NCI-H524 treated with DMSO at 0.1 percent for 48 hours (cell line): ENCODE results near the gene RASA2.
"Not testable (repeated sequence)": the region's sequence is repeated elsewhere in the genome, so short reads cannot be mapped to it uniquely, and the experiment has no call there.

Source experiments
- DNase-seq: peaks from one replicate; lab custom pipeline; 2025; lab: John Stamatoyannopoulos, UW

The RASA2 gene

DNA sequence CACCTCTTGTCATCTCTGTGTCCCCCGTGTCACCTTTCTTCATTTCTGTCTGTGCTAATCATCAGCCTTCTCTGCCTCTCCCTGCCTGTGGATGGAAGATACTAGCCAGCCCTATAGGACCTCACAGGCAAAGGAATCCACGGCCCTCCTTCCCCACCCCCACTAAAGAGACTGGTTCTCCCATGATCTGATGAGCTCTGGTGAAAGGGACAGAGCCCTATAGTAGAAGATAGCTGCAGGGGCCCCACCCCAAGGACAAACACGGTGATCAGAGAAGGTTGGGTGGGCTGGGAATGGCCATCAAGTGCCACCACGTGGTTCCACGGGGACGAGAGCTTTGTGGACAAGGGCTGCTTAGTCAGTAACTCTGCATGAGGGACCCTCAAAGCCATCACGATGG is 27.8 kb upstream of the RASA2 start:
- no peak for DNase-seq

DNA sequence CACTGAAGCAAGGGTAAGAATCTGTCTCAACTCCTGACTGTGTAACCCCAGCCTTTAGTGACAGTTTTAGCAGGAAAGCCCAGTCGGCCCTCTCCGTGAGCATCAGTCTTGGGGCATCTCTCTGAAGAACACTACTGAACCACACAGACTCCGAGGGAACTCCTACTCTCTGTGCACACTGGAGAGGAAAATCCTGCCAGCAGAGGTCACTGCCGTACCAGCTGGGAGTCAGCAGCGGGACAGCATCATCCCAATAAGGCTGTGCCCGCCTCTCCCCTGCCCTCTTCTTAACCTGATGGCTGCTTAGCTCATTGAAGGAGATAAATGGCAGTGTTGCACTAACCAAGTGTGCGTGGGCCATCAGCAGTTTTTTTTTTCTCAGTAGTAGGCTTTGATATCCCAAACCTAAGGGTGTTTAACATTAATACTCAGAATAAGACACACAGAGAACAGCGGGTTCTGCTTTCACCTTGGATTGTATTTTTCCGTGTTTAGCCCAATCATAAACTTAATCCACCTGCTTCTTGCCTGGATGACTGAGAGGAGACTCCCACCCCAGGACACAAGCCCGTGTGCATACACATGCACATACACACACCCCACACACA is 26.6 kb upstream of the RASA2 start:
- DNase-seq: peak; percentile 8

- no peak for DNase-seq
Observed at GRCh38 chr3:141462176-141462859, 24.5 kb upstream of the RASA2 start.

DNA sequence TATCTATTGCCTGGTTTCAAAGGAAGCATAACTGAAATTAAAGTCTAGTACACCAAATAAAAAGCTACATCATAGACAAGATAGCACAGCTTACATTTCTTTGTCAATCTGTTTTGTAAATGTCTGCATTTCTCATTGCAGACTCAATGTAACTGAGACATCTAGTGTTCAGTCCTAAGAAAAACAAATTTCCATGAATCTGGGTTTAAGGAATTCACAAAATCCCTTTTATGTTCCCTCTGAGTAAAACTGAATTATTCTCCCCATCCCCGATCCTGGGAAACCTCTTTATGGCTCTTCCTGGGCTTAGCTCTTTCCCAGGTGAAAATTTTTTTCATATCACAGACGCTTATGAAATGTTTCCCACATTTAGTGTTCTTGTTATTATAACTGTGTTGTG is 21.6 kb upstream of the RASA2 start:
- no peak for DNase-seq

GRCh38 chr3:141466633-141467169 is 20.1 kb upstream of the RASA2 start:
- DNase-seq: no peak

DNA sequence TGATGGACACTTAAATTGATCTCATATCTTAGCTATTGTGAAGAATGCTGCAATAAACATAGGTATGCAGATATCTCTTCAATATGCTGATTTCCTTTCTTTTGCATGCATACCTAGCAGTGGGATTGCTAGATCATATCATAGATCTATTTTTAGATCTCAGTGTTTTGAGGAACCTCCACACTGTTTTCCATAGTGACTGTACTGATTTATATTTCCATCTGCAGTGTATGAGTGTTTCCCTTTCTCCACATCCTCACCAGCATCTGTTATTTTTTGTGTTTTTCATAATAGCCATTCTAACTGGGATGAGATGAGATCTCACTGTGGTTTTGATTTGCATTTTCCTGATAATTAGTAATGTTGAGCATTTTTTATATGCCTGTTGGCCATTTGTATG is 17.1 kb upstream of the RASA2 start:
- DNase-seq: no peak

GRCh38 chr3:141471160-141471559 is 15.7 kb upstream of the RASA2 start:
- no peak for DNase-seq

DNA sequence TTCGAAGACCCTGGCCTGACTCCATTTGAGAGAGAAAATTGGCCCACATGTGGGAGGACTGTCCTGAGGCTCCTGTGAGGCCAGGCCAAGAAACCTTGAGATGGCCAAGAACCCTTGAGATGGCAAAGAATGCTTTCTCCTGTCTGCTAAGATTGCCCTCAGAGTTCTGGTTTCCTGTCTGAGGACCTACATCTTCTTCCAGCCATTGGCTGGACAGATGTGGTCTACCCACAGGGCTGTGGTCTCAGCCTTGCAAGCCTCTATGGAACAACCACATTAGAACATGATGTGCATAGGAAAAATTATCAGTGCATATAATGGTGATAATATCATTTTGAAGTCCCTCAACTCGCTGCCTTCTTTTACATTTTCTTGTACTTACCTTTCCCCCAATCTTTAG is 10.8 kb upstream of the RASA2 start:
- DNase-seq: no peak

DNA sequence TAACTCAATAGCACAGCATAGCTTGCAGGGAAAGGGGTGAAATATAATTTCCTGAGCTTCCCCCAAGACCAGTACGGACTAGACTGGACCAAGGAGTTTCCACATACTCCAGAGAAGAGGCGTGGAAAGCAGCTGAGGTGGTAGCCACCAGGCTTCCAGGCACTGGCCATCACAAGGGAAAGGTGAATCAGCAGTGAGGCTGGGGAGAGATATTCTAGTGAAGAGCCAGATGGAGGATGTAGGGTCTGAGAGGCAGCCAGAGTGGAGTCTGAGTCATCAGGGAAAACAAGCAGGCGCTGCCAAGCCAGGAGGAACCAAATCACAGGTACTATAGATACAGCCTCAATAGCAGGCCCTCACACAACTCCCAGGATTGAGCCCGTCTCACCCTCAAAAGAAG is 9.6 kb upstream of the RASA2 start:
- DNase-seq: no peak

DNA sequence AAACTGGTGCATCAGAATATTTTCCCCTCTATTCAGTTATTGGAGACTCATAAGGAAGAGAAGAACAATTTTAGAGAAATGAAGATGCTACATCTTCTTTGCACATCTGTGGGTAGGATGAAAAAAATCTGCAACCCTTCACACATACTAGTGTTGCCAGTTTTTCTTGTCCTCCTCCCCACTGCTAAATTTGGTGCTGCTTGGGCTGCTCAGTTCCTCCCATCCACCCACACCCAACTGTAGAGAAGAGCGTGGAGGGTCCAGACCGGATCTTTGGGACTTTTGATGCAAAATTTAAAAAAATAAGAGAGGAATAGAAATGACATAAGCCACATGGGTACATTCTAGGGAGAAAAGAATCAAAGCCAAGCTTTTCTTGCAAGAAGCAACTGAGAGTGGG is 8.7 kb upstream of the RASA2 start:
- no peak for DNase-seq

DNA sequence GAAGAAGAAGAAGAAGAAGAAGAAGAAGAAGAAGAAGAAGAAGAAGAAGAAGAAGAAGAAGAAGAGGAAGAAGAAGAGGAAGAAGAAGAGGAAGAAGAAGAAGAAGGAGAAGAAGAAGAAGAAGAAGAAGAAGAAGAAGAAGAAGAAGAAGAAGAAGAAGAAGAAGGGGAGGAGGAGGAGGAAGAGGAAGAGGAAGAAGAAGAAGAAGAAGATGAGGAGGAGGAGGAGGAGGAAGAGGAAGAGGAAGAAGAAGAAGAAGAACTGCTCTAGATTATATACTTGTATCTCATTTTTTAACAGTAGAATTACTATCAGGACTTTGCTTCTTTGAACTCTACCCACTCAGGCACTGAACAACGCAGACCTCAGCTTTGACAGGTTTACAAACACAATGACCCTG is 8.0 kb upstream of the RASA2 start:
- not testable (repeated sequence) for DNase-seq

GRCh38 chr3:141482245-141482922 is 4.4 kb upstream of the RASA2 start:
- no peak for DNase-seq

DNA sequence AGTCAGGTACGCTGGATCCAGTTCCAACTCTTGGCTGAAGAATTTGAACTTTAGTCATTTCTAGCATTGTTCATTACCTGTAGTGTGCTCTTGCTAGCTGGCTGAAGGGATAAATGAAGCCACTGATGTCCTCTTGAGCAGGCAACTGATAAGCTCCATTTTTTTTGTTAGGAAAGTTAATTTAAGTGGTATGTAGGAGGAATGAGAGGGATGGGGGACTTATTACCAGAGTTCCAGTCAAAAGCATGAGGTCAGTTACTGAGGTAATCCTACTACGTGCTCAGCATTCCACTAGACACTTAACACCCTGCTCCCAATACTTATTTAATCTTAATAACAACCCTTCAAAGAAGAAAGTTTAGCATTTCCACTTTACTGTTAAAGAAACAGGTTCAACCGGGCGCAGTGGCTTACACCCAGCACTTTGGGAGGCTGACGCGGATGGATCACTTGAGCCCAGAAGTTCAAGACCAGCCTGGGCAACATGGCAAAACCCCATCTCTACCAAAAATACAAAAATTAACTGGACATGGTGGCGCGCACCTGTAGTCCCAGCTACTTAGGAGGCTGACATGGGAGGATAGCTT is 2.0 kb upstream of the RASA2 start:
- no peak for DNase-seq

GRCh38 chr3:141485641-141486495 is 959 bp upstream of the RASA2 start:
- no peak for DNase-seq

DNA sequence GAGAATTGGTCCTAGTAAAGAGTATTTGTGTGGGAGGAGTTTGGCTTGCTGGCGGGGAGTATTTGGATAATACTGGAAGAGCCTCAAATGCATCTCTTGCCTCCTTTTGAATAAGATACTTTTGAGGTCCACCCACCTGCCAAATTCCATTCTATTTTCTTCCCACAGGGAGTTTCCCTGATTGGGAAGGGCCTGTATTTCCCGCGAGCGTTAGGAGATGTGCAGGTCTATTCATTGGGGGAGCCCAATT is 406 bp upstream of the RASA2 start:
- no peak for DNase-seq

DNA sequence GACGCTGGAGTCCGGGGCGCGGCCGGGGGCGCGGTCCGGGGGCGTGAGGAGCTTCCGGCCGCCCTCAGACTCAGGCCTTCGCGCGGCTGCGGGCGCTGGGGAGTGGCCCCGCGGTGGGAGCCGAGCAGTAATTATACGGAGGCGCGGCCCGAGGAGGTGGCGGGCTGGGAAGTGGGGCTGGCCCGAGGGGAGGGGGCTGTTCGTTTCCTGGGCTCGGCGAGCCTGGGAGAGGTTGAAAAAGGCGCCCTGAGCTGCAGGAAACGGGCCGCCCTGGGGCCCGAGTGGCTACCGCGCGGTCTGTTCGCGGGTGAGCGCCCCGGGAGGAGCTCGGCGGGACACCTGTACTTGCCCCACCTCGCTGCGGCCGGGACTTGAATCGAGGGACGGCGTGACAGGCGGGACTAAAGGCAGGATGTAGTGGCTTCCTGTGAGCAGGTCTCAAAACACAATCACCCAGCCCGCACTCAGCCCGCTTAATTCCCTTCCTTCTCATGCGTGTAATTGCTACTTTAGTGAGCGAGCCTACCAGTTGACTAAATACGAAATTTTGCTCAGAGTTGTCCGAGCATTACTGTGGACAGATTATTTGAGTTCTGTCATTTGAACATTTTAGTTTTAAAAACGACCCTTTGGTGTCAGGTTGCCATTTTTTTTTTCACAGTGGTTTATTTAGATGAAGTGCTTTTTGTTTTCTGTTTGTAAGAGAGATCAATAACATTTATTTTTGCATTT is 860 bp downstream of the RASA2 start:
- peak; percentile 29 for DNase-seq

- DNase-seq: no peak
Observed at GRCh38 chr3:141489203-141489602, 2.4 kb downstream of the RASA2 start.

GRCh38 chr3:141491081-141491480 is 4.3 kb downstream of the RASA2 start:
- DNase-seq: no peak

- DNase-seq: no peak
Observed at GRCh38 chr3:141491929-141492328, 5.1 kb downstream of the RASA2 start.

- DNase-seq: no peak
Observed at GRCh38 chr3:141493184-141493583, 6.4 kb downstream of the RASA2 start.

GRCh38 chr3:141497589-141497988 is 10.8 kb downstream of the RASA2 start:
- not testable (repeated sequence) for DNase-seq
